Thyroid gland (tissue), 4 donors: Measurements from ENCODE around the gene NOS1AP. TPM values are rescaled to one million over a fixed set of nuclear protein-coding genes. Genes with fewer than 3 reads are reported as not detected.
A peak's percentile ranks its signal among the peaks of the same experiment; 100 is the strongest.

Experiments
- DNase-seq, 2 donors: peaks; one replicate each; pipeline ENCODE4 v3.0.0-alpha.2; 2019
- H3K27ac ChIP-seq, 3 donors: fragments of 200-600 bp; sonication (generic); 1 replicate in 2 of 3; 2 replicates in 1 of 3; pipeline ENCODE4 v1.5.1; 2016 to 2019; ENCODE audit warnings: mild to moderate bottlenecking in 1 of 3, moderate library complexity in 1 of 3
- H3K27me3 ChIP-seq: fragments of 200-600 bp; sonication (generic); one replicate; pipeline ENCODE4 v1.5.1; 2019
- H3K36me3 ChIP-seq, 2 donors: fragments of 200-600 bp; sonication (generic); one replicate each; pipeline ENCODE4 v1.5.1; 2016 to 2019
- H3K4me1 ChIP-seq, 2 donors: fragments of 200-600 bp; sonication (generic); one replicate each; pipeline ENCODE4 v1.5.1; 2017 to 2019
- H3K4me3 ChIP-seq, 3 donors: fragments of 200-600 bp; sonication (generic); replicated peaks in 1 of 3; 1 replicate in 2 of 3; 2 replicates in 1 of 3; pipeline ENCODE4 v1.5.1; 2016; ENCODE audit warnings: mild to moderate bottlenecking in 1 of 3
- H3K9me3 ChIP-seq: fragments of 200-600 bp; sonication (generic); one replicate; pipeline ENCODE4 v1.5.1; 2017
- POLR2A ChIP-seq, 2 donors: fragments of 450-650 bp; IDR thresholded peaks; one replicate each; pipeline ENCODE4 v1.6.1; 2017; ENCODE audit warnings: antibody characterized with exemption in 2 of 2, mild to moderate bottlenecking in 2 of 2, moderate library complexity in 1 of 2
- WGBS, 2 donors: methylation state at CpG; one replicate each; pipeline ENCODE4 v1.1.5; 2017; 5-methylcytosine and 5-hydroxymethylcytosine counted together
- intact Hi-C: fragments of 100-400 bp; cut with DNase I; formaldehyde crosslinking; loops from one replicate; pipeline ENCODE4 v1.15.1; 2023
- total RNA-seq, 4 donors: library from RNA; depleted of rRNA; stranded (reverse); fragments of >200 nt; gene quantifications; one replicate each; pipeline ENCODE4 v1.2.3, GENCODE V29; 2016
- TF ChIP-seq, protein P1 (sequence below), 6 experiments: fragments of 200-600 bp in 3 of 6; fragments of 450-650 bp in 3 of 6; sonication (generic) in 3 of 6; IDR thresholded peaks; one replicate each; pipeline ENCODE4 v1.5.1; 2016 to 2019; ENCODE audit warnings: antibody characterized with exemption in 6 of 6, mild to moderate bottlenecking in 2 of 6, inconsistent platforms in 1 of 6, moderate library complexity in 1 of 6

Gene NOS1AP
- total RNA-seq, 4 donors from 2014 or later = 0.40 to 2.2 (median 0.54) TPM

DNA sequence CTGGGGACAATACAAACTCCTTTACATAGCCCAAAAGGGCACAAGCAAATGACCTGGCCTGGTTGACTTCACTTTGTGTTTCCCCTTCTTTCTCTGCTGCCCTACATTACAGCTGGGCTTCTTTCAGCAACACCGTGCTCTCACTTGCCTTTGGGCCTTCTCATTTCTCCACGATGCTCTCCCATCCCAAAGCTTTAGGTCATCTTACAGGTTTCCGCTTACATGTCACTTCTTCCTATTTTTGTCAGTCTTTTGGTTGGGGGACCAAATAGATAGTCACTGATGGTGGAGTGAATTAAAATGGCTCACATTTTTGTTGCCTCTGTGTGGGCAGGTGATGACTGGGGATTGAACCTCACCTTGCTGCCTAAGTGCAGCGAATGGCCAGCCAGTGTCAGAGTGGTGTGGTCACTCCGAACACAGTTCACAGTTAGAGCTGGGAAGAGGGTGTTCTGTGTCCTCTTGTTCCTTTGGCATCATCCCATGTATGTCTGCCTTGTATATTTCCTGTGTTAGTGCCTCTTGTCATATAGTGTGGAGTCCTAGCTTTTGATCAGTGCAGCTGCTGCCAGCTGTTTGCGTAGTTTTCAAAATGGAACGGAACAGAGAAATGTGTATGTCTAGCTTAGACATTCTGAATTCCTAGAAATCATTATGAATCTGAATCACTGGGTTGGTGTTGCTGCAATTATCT is 134.8 kb downstream of the NOS1AP start:
- 65 to 74% methylated on average over 7 of the region's 7 CpGs for WGBS, 2 donors
- no peaks in the 10 kb centered on the region for H3K27me3 ChIP-seq
- TF ChIP-seq, protein P1, sequence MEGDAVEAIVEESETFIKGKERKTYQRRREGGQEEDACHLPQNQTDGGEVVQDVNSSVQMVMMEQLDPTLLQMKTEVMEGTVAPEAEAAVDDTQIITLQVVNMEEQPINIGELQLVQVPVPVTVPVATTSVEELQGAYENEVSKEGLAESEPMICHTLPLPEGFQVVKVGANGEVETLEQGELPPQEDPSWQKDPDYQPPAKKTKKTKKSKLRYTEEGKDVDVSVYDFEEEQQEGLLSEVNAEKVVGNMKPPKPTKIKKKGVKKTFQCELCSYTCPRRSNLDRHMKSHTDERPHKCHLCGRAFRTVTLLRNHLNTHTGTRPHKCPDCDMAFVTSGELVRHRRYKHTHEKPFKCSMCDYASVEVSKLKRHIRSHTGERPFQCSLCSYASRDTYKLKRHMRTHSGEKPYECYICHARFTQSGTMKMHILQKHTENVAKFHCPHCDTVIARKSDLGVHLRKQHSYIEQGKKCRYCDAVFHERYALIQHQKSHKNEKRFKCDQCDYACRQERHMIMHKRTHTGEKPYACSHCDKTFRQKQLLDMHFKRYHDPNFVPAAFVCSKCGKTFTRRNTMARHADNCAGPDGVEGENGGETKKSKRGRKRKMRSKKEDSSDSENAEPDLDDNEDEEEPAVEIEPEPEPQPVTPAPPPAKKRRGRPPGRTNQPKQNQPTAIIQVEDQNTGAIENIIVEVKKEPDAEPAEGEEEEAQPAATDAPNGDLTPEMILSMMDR (IDR thresholded peaks at IDR 0.05) = no peak
- TF ChIP-seq POLR2A (IDR thresholded peaks at IDR 0.05) = no peak

DNA sequence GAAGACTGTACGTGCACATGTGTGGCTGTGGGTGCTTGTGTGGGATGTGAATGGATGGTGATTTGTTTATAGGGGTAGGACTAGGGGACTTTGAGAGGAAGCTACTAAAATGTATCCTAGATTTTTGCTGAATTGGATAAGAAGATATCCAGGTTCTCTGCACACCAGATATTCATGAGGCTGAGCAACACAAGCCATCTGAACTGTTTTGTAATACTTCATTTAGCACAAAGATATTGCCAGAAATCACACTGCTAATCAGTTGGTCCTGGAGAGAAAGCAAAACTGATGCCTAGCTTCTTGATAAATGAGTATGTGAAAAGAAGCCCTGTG is 135.3 kb downstream of the NOS1AP start:
- Histone ChIP-seq H3K4me1 (no peaks in the 10 kb centered on the region), H3K4me3 (no peak overlapping the region), H3K9me3 (no peaks in the 10 kb centered on the region), H3K36me3 (no peaks in the 10 kb centered on the region), H3K27me3 (no peaks in the 10 kb centered on the region), H3K27ac (no peak overlapping the region)
- no peak for DNase-seq
- intact Hi-C loops = no loop called here
- TF ChIP-seq, protein P1 (IDR thresholded peaks at IDR 0.05) = no peak
- no peak for TF ChIP-seq POLR2A (IDR thresholded peaks at IDR 0.05)
- WGBS, 2 donors = 96 to 97% methylated on average over 1 of the region's 1 CpG

More for the DNA sequence above, 134.8 kb downstream of the NOS1AP start:
- Histone ChIP-seq H3K4me3 (no peak overlapping the region), H3K36me3 (no peaks in the 10 kb centered on the region), H3K4me1 (no peaks in the 10 kb centered on the region), H3K9me3 (no peaks in the 10 kb centered on the region), H3K27ac (no peak overlapping the region)
- no peak for DNase-seq
- intact Hi-C loops = no loop called here

GRCh38 chr1:162206300-162206699 is 136.8 kb downstream of the NOS1AP start:
- WGBS, 2 donors = 88 to 96% methylated on average over 1 of the region's 1 CpG
- Histone ChIP-seq H3K36me3 (no peaks in the 10 kb centered on the region), H3K4me3 (no peak overlapping the region)

DNA sequence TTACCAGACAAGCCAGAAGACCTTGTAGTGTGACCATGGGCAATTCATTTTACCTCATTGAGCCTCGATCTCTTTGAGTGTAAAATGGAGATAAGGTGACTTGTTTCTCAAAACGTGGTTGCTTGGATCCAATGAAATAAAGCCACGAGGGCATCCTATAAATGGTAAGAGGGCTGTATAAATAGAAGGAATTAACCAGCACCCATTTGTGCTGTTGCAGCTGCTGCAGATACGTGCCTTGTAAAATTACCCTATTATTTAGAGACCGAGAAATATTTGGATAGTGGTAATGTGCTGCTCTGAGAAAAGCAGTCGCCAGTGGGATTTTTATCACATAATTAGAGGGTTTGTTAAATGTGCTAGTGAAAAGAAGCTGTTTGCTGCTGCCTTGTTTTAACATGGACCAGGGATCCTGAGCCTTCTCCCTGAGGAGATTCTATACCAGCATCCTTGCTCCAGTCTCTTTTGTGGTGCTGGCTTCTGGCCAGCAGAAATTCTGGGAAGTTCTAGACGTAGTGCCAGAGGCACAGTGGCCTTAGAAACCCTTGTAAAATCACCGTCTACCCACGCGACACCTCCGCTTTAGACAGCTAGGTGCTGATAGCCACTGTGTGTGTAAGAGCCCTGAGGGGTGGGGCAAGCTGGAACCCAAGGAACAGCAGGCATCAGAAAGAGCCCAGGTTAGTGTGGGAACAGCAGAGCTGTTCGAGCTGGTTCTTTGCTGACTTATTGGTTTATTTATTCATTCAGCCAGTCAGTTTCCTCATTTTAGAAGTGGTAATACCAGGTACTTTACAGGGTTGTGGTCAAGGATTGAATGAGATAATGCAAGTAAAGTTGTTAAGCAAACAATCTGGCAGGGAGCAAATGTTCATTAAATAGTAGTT is 137.5 kb downstream of the NOS1AP start:
- WGBS, 2 donors = 54 to 56% methylated on average over 12 of the region's 12 CpGs
- peak; percentile 40 to 51 for DNase-seq
- intact Hi-C loops = no loop called here
- H3K27ac ChIP-seq = no peak overlapping the region
- H3K4me1 ChIP-seq = no peaks in the 10 kb centered on the region
- H3K27me3 ChIP-seq = no peaks in the 10 kb centered on the region
- no peaks in the 10 kb centered on the region for H3K36me3 ChIP-seq
- TF ChIP-seq, protein P1 (IDR thresholded peaks at IDR 0.05) = no peak
- TF ChIP-seq POLR2A (IDR thresholded peaks at IDR 0.05) = no peak
- H3K4me3 ChIP-seq = no peak overlapping the region
- H3K9me3 ChIP-seq = no peaks in the 10 kb centered on the region

More at GRCh38 chr1:162206300-162206699, 136.8 kb downstream of the NOS1AP start:
- H3K27me3 ChIP-seq = no peaks in the 10 kb centered on the region
- TF ChIP-seq, protein P1 (IDR thresholded peaks at IDR 0.05) = no peak
- no peak for TF ChIP-seq POLR2A (IDR thresholded peaks at IDR 0.05)
- no peak overlapping the region for H3K27ac ChIP-seq
- H3K4me1 ChIP-seq = no peaks in the 10 kb centered on the region
- no peak for DNase-seq
- intact Hi-C loops = no loop called here
- no peaks in the 10 kb centered on the region for H3K9me3 ChIP-seq

DNA sequence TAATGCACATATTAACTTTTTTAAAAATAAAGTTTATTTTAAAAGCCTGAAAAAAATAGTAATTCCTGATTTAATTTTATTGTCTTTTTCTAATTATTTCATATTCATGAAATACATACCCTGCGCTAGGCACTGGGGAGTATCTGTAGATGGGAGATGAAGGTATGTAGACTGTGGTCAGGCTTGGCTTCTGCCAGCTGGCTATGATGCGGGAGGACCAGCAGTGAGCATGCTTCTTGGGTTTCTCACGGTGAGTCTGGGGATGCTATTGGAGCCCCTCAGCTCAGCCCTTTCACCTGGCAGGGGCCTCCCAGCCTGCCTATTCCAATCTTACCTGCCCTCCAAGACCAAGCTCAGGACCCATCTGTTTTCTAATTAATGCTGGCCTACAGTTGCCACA is 138.4 kb downstream of the NOS1AP start:
- no peaks in the 10 kb centered on the region for H3K36me3 ChIP-seq
- intact Hi-C loops = no loop called here
- no peak for DNase-seq
- no peak overlapping the region for H3K4me3 ChIP-seq
- TF ChIP-seq POLR2A (IDR thresholded peaks at IDR 0.05) = no peak
- TF ChIP-seq, protein P1 (IDR thresholded peaks at IDR 0.05) = no peak
- no peak overlapping the region for H3K27ac ChIP-seq
- no peaks in the 10 kb centered on the region for H3K9me3 ChIP-seq
- H3K27me3 ChIP-seq = no peaks in the 10 kb centered on the region
- 94 to 98% methylated on average over 3 of the region's 3 CpGs for WGBS, 2 donors
- H3K4me1 ChIP-seq = peaks cover 0 to 2% of the 10 kb centered on the region in 2 donors
